SK-N-SH (cell line): ENCODE data around the gene UPK1A. TPM values are rescaled to one million over a fixed set of nuclear protein-coding genes. Genes with fewer than 3 reads are reported as not detected.
"Not testable (repeated sequence)": the region's sequence is repeated elsewhere in the genome, so short reads cannot be mapped to it uniquely, and the experiment has no call there.

Source experiments
- CTCF ChIA-PET: fragments of 300-600, 350-600 bp; formaldehyde crosslinking; extraction: SDS; loops from one replicate; lab custom pipeline; 2021; lab: Yijun Ruan, JAX
- POLR2A ChIA-PET: fragments of 350-600 bp; sonication (Branson Sonifier 250); formaldehyde crosslinking; extraction: SDS; loops from one replicate; lab custom pipeline; 2020; ENCODE audit warnings: antibody characterized with exemption, inconsistent platforms; lab: Yijun Ruan, JAX
- DNase-seq: peaks from one replicate; pipeline ENCODE4 v3.0.0; 2012
- H2AFZ ChIP-seq: fragments of 200-600 bp; sonication (generic); 2 replicates; pipeline ENCODE4 v1.8.1; 2016; ENCODE audit warnings: antibody characterized with exemption, mild to moderate bottlenecking, low read depth
- H3F3A ChIP-seq: fragments of 200-600 bp; sonication (generic); replicated peaks from 2 replicates; pipeline ENCODE3; 2016; ENCODE audit warnings: antibody characterized with exemption, mild to moderate bottlenecking; ENCODE audit not compliant: insufficient read depth
- H3K27ac ChIP-seq, 2 experiments: fragments of 200-500 bp in 1 of 2; fragments of 200-600 bp in 1 of 2; sonication (Bioruptor generic) in 1 of 2; sonication (generic), shearing (Covaris generic) in 1 of 2; 2 replicates each; pipeline versions ENCODE4 v1.5.1 to v1.6.1; 2014 to 2016; ENCODE audit warnings: low read depth in 2 of 2, inconsistent platforms in 1 of 2, low read length in 1 of 2, mild to moderate bottlenecking in 1 of 2, mixed read lengths in 1 of 2
- H3K27me3 ChIP-seq: fragments of 200-600 bp; sonication (generic), shearing (Covaris generic); 2 replicates; pipeline ENCODE4 v1.6.1; 2016; ENCODE audit warnings: mixed run types; ENCODE audit not compliant: insufficient read depth
- H3K36me3 ChIP-seq, 2 experiments: fragments of 200-500 bp in 1 of 2; fragments of 200-600 bp in 1 of 2; sonication (Bioruptor generic) in 1 of 2; sonication (generic) in 1 of 2; replicated peaks in 1 of 2; 2 replicates each; pipeline versions ENCODE3 to v1.5.1; 2014 to 2016; ENCODE audit warnings: low read length in 1 of 2, mild to moderate bottlenecking in 1 of 2; ENCODE audit not compliant: insufficient read depth in 2 of 2, control insufficient read depth in 1 of 2
- H3K4me1 ChIP-seq, 2 experiments: fragments of 200-500 bp in 1 of 2; fragments of 200-600 bp in 1 of 2; sonication (Bioruptor generic) in 1 of 2; sonication (generic), shearing (Covaris generic) in 1 of 2; 2 replicates each; pipeline versions ENCODE4 v1.5.1 to v1.6.1; 2014 to 2016; ENCODE audit warnings: low read depth in 1 of 2, low read length in 1 of 2, mixed run types in 1 of 2; ENCODE audit not compliant: insufficient read depth in 2 of 2, control insufficient read depth in 1 of 2
- H3K4me2 ChIP-seq: fragments of 200-600 bp; sonication (generic), shearing (Covaris generic); 2 replicates; pipeline ENCODE4 v1.6.1; 2017; ENCODE audit warnings: mixed run types
- H3K4me3 ChIP-seq, 2 experiments: fragments of 200-500 bp in 1 of 2; fragments of 200-600 bp in 1 of 2; sonication (Bioruptor generic) in 1 of 2; sonication (generic), shearing (Covaris generic) in 1 of 2; 2 replicates each; pipeline versions ENCODE4 v1.5.1 to v1.8.1; 2014 to 2016; ENCODE audit warnings: low read depth in 2 of 2, inconsistent platforms in 1 of 2, low read length in 1 of 2, mild to moderate bottlenecking in 1 of 2, mixed read lengths in 1 of 2, moderate library complexity in 1 of 2
- H3K79me2 ChIP-seq: fragments of 200-600 bp; sonication (generic); 2 replicates; pipeline ENCODE4 v1.8.1; 2017; ENCODE audit warnings: mild to moderate bottlenecking; ENCODE audit not compliant: insufficient read depth
- H3K9ac ChIP-seq: fragments of 200-600 bp; sonication (generic); 2 replicates; pipeline ENCODE4 v1.6.1; 2017; ENCODE audit warnings: mixed run types
- H3K9me2 ChIP-seq: fragments of 200-600 bp; sonication (generic); 2 replicates; pipeline ENCODE4 v1.6.1; 2017; ENCODE audit warnings: mixed run types
- H3K9me3 ChIP-seq: fragments of 200-600 bp; sonication (generic); 2 replicates; pipeline ENCODE4 v1.6.1; 2017; ENCODE audit warnings: mixed run types, mild to moderate bottlenecking, moderate library complexity
- H4K20me1 ChIP-seq: fragments of 200-600 bp; sonication (generic); 2 replicates; pipeline ENCODE4 v1.6.1; 2017; ENCODE audit warnings: mild to moderate bottlenecking, mixed run types; ENCODE audit not compliant: insufficient read depth
- CTCF ChIP-seq: fragments of 200-600 bp; sonication (generic); IDR thresholded peaks from 2 replicates; pipeline ENCODE4 v1.6.1; 2017; ENCODE audit warnings: antibody characterized with exemption, mild to moderate bottlenecking, moderate library complexity
- EP300 ChIP-seq, 2 experiments: IDR thresholded peaks; 2 replicates each; pipeline versions ENCODE4 v1.4.0 to v1.6.1; 2012; ENCODE audit warnings: borderline replicate concordance in 1 of 2, low read depth in 1 of 2, low read length in 1 of 2
- EZH2phosphoT487 ChIP-seq: fragments of 200-600 bp; sonication (generic); IDR thresholded peaks from 2 replicates; pipeline ENCODE4 v1.6.1; 2017; ENCODE audit warnings: low read depth, mixed run types, mild to moderate bottlenecking, antibody characterized with exemption, moderate library complexity, borderline replicate concordance
- FOXJ3 ChIP-seq: sonication (generic); formaldehyde crosslinking; IDR thresholded peaks from 2 replicates; pipeline ENCODE4 v1.5.1; 2020; ENCODE audit warnings: mild to moderate bottlenecking, missing genetic modification reagents
- JUND ChIP-seq: IDR thresholded peaks from 2 replicates; pipeline ENCODE4 v1.4.0; 2012
- NRF1 ChIP-seq: IDR thresholded peaks from 2 replicates; pipeline ENCODE4 v1.6.1; 2012; ENCODE audit warnings: low read depth, mild to moderate bottlenecking, low read length
- TAF1 ChIP-seq: IDR thresholded peaks from 2 replicates; pipeline ENCODE4 v1.6.1; 2012; ENCODE audit warnings: low read depth, mild to moderate bottlenecking, low read length, moderate library complexity, borderline replicate concordance
- ZBTB33 ChIP-seq: IDR thresholded peaks from 2 replicates; pipeline ENCODE4 v1.4.0; 2012; ENCODE audit warnings: low read depth, borderline replicate concordance
- WGBS: methylation state at CpG from one replicate; pipeline ENCODE4 v1.1.6; 2017; ENCODE audit warnings: low lambda C conversion rate; 5-methylcytosine and 5-hydroxymethylcytosine counted together
- polyA plus RNA-seq, 3 experiments: library from polyadenylated mRNA; depleted of rRNA; stranded (reverse); fragments of >200 nt; gene quantifications; 2 replicates each; pipeline ENCODE4 v1.2.3, GENCODE V29; 2012

The UPK1A gene
- polyA plus RNA-seq, 1 of the 3 experiments (the other 2 are of a cell fraction) = 0.16 TPM

- Histone ChIP-seq H3K4me2 (no peak overlapping the region), H4K20me1 (no peaks in the 10 kb centered on the region), H3K27ac (no peak overlapping the region), H3K27me3 (no peaks in the 10 kb centered on the region), H3K79me2 (peaks cover 34% of the 10 kb centered on the region), H3K9me2 (no peaks in the 10 kb centered on the region), H3F3A (peaks cover 2% of the 10 kb centered on the region), H3K9ac (no peak overlapping the region), H2AFZ (no peak overlapping the region), H3K9me3 (no peaks in the 10 kb centered on the region), H3K4me3 (no peak overlapping the region), H3K36me3 (peaks cover 13 to 16% of the 10 kb centered on the region in 2 experiments), H3K4me1 (peaks cover 4 to 6% of the 10 kb centered on the region in 2 experiments; a peak in 1 of 4 replicates)
- no peak for DNase-seq
- POLR2A ChIA-PET = no interaction called here
- TF ChIP-seq CTCF (no peak), NRF1 (no peak), EZH2phosphoT487 (no peak), ZBTB33 (no peak)
- 89% methylated on average over 9 of the region's 9 CpGs for WGBS
- CTCF ChIA-PET = no interaction called here
Observed at GRCh38 chr19:35650581-35650980, 15.7 kb upstream of the UPK1A start.

GRCh38 chr19:35654828-35655227 is 11.5 kb upstream of the UPK1A start:
- H3K4me1 ChIP-seq, H4K20me1 ChIP-seq, H3K9me3 ChIP-seq, H3K27me3 ChIP-seq, H3F3A ChIP-seq, H3K9me2 ChIP-seq, DNase-seq, POLR2A ChIA-PET, H3K4me2 ChIP-seq, H3K9ac ChIP-seq, H3K4me3 ChIP-seq, H2AFZ ChIP-seq, H3K27ac ChIP-seq: not testable (repeated sequence)
- WGBS = 95% methylated on average over 6 of the region's 6 CpGs
- peaks cover 17% of the 10 kb centered on the region for H3K79me2 ChIP-seq
- CTCF ChIA-PET = interaction anchor here (0.8 to 2.8 kb wide), 3 partner anchors 10 to 145 kb away, joined by 3 to 10 read pairs (median 4); partner anchors contain the start of gene UPK1A
- H3K36me3 ChIP-seq = peaks cover 33 to 37% of the 10 kb centered on the region in 2 experiments

- Histone ChIP-seq H4K20me1 (no peaks in the 10 kb centered on the region), H2AFZ (no peak overlapping the region), H3K4me2 (no peak overlapping the region), H3K4me1 (no peaks in the 10 kb centered on the region), H3K27me3 (no peaks in the 10 kb centered on the region), H3K9me2 (no peaks in the 10 kb centered on the region), H3K9me3 (no peaks in the 10 kb centered on the region), H3K27ac (no peak overlapping the region), H3F3A (no peaks in the 10 kb centered on the region), H3K36me3 (peaks cover 28 to 37% of the 10 kb centered on the region in 2 experiments), H3K79me2 (peaks cover 9% of the 10 kb centered on the region; the same call in 1 of the 2 replicates), H3K4me3 (no peak overlapping the region), H3K9ac (no peak overlapping the region)
- CTCF ChIA-PET = interaction anchor here (0.9 to 2.8 kb wide), 2 partner anchors 11 kb away, joined by 3 to 10 read pairs; partner anchors contain the start of gene UPK1A
- no peak for DNase-seq
- 97% methylated on average over 4 of the region's 4 CpGs for WGBS
- POLR2A ChIA-PET = no interaction called here
- TF ChIP-seq ZBTB33 = no peak
- no peak for TF ChIP-seq FOXJ3 (CRISPR knock-in tag)
- TF ChIP-seq CTCF = no peak
- TF ChIP-seq EP300 (IDR thresholded peaks at IDR 0.05; ENCODE audit: borderline replicate concordance in 1 of 2, low read depth in 1 of 2, low read length in 1 of 2) = no peak
- TF ChIP-seq TAF1 = no peak
- no peak for TF ChIP-seq JUND
Observed at GRCh38 chr19:35655600-35655999, 10.7 kb upstream of the UPK1A start.
